Neutrophil (primary cell): ENCODE results near the gene MELK.
"Not testable (repeated sequence)": the region's sequence is repeated elsewhere in the genome, so short reads cannot be mapped to it uniquely, and the experiment has no call there.

ENCODE experiments used
- H3K27ac ChIP-seq: fragments of 200-600 bp; sonication (generic); 2 replicates; pipeline ENCODE4 v1.5.1; 2016; ENCODE audit warnings: mild to moderate bottlenecking, moderate library complexity
- H3K27me3 ChIP-seq: fragments of 200-600 bp; sonication (generic); 2 replicates; pipeline ENCODE4 v1.6.0; 2016; ENCODE audit warnings: mild to moderate bottlenecking
- H3K36me3 ChIP-seq: fragments of 200-600 bp; sonication (generic); 2 replicates; pipeline ENCODE4 v1.5.1; 2017
- H3K4me1 ChIP-seq, 2 experiments: fragments of 200-600 bp in 1 of 2; sonication (generic) in 1 of 2; 1 replicate in 1 of 2; 2 replicates in 1 of 2; pipeline versions ENCODE4 v1.5.1 to v1.6.1; 2013 to 2016; ENCODE audit warnings: low read depth in 1 of 2, low read length in 1 of 2, mild to moderate bottlenecking in 1 of 2, moderate library complexity in 1 of 2; ENCODE audit not compliant: control insufficient read depth in 1 of 2, insufficient read depth in 1 of 2
- H3K4me3 ChIP-seq, 2 experiments: fragments of 200-600 bp in 1 of 2; sonication (generic) in 1 of 2; 1 replicate in 1 of 2; 2 replicates in 1 of 2; pipeline ENCODE4 v1.5.1; 2013 to 2016; ENCODE audit warnings: low read depth in 1 of 2, low read length in 1 of 2, mild to moderate bottlenecking in 1 of 2, moderate library complexity in 1 of 2
- H3K9me3 ChIP-seq: fragments of 200-600 bp; sonication (generic); 2 replicates; pipeline ENCODE4 v1.5.1; 2016
- CTCF ChIP-seq: fragments of 200-600 bp; sonication (generic); IDR thresholded peaks from 2 replicates; pipeline ENCODE4 v1.5.1; 2016; ENCODE audit warnings: antibody characterized with exemption

Gene MELK

GRCh38 chr9:36551129-36551528 lies 21.6 kb upstream of the MELK start:
- H3K4me3 ChIP-seq: no peak overlapping the region
- H3K4me1 ChIP-seq: no peaks in the 10 kb centered on the region
- no peak for TF ChIP-seq CTCF
- H3K9me3 ChIP-seq: no peaks in the 10 kb centered on the region
- H3K27me3 ChIP-seq: peaks cover 12% of the 10 kb centered on the region
- no peaks in the 10 kb centered on the region for H3K36me3 ChIP-seq
- H3K27ac ChIP-seq: no peak overlapping the region

- no peaks in the 10 kb centered on the region for H3K4me1 ChIP-seq
- no peak overlapping the region for H3K27ac ChIP-seq
- peaks cover 12% of the 10 kb centered on the region for H3K27me3 ChIP-seq
- TF ChIP-seq CTCF: no peak
- H3K9me3 ChIP-seq: no peaks in the 10 kb centered on the region
- H3K4me3 ChIP-seq: no peak overlapping the region
- H3K36me3 ChIP-seq: no peaks in the 10 kb centered on the region
Measured at GRCh38 chr9:36551910-36552309, 20.8 kb upstream of the MELK start.

GRCh38 chr9:36559036-36559695 lies 13.5 kb upstream of the MELK start:
- Histone ChIP-seq H3K9me3 (no peaks in the 10 kb centered on the region), H3K27ac (no peak overlapping the region)
- no peak for TF ChIP-seq CTCF

GRCh38 chr9:36560771-36561170 lies 11.9 kb upstream of the MELK start:
- TF ChIP-seq CTCF: no peak
- Histone ChIP-seq H3K27ac (no peak overlapping the region), H3K36me3 (no peaks in the 10 kb centered on the region), H3K4me3 (no peak overlapping the region), H3K27me3 (no peaks in the 10 kb centered on the region), H3K9me3 (no peaks in the 10 kb centered on the region), H3K4me1 (peaks cover 0 to 3% of the 10 kb centered on the region in 2 experiments)

More at GRCh38 chr9:36559036-36559695, 13.5 kb upstream of the MELK start:
- no peaks in the 10 kb centered on the region for H3K27me3 ChIP-seq
- no peaks in the 10 kb centered on the region for H3K36me3 ChIP-seq
- peaks cover 0 to 3% of the 10 kb centered on the region in 2 experiments for H3K4me1 ChIP-seq
- no peak overlapping the region for H3K4me3 ChIP-seq

GRCh38 chr9:36562801-36563200 lies 9.9 kb upstream of the MELK start:
- H3K27me3 ChIP-seq: not testable (repeated sequence)

GRCh38 chr9:36566813-36567221 lies 5.9 kb upstream of the MELK start:
- Histone ChIP-seq H3K27ac (no peak overlapping the region), H3K27me3 (no peaks in the 10 kb centered on the region), H3K9me3 (no peaks in the 10 kb centered on the region), H3K36me3 (no peaks in the 10 kb centered on the region), H3K4me1 (peaks cover 0 to under 1% of the 10 kb centered on the region in 2 experiments), H3K4me3 (no peak overlapping the region)
- TF ChIP-seq CTCF: no peak

More at GRCh38 chr9:36562801-36563200, 9.9 kb upstream of the MELK start:
- not testable (repeated sequence) for H3K4me3 ChIP-seq, H3K27ac ChIP-seq, H3K4me1 ChIP-seq, H3K9me3 ChIP-seq, H3K36me3 ChIP-seq

- H3K9me3 ChIP-seq, H3K27me3 ChIP-seq, H3K4me3 ChIP-seq, H3K36me3 ChIP-seq, H3K27ac ChIP-seq: not testable (repeated sequence)
- H3K4me1 ChIP-seq: peaks cover 15 to 16% of the 10 kb centered on the region in 2 experiments
Measured at GRCh38 chr9:36568681-36569080, 4.0 kb upstream of the MELK start.
